HuH-7.5 (cell line): ENCODE measurements around the gene STX18.

ENCODE experiments used
- DNase-seq: peaks from one replicate; pipeline ENCODE4 v3.0.0; 2011; ENCODE audit warnings: low spot score

Gene STX18

GRCh38 chr4:4398430-4398829 is 143.4 kb downstream of the STX18 start:
- DNase-seq = no peak

GRCh38 chr4:4397441-4397819 is 144.4 kb downstream of the STX18 start:
- DNase-seq = no peak

GRCh38 chr4:4396628-4397440 is 145.0 kb downstream of the STX18 start:
- no peak for DNase-seq

DNA sequence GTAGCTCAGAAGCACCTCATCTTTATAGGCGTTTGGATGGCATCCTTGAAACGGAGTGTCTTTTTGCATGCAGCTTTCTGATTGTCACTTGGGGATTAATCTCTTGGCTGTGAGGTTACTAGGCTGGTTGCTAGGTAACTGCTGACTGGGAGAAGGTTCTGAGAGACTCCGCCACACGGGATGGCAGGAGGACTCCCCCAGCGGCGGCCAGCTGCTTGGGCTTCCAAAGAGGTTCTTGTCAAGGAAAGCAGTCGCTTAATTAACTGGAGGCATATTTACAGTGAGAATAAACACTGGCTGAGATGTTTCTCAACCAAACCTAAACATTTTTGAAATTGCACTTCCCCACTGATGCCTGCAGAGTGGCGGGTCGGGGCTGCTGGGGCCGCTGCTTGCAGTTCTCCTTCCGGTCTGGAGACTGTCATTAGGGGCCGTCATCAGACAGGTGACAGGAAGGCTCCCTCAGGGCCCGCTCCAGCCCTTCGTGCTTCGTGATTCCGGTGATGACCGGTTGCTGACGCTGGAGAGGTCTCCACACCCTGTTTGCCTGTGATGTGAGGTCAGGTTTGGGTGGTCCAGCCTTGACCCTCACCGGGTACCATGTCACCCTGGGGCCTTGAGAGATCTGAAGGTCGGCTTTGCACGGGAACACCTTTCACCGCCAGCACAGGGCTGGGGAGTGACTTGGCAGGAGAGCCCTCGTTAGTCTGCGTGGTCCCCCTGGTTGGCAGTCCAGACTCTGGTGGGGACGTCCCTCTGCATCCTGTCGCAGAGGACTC is 145.8 kb downstream of the STX18 start:
- DNase-seq = no peak

GRCh38 chr4:4395371-4395770 is 146.5 kb downstream of the STX18 start:
- DNase-seq = no peak

DNA sequence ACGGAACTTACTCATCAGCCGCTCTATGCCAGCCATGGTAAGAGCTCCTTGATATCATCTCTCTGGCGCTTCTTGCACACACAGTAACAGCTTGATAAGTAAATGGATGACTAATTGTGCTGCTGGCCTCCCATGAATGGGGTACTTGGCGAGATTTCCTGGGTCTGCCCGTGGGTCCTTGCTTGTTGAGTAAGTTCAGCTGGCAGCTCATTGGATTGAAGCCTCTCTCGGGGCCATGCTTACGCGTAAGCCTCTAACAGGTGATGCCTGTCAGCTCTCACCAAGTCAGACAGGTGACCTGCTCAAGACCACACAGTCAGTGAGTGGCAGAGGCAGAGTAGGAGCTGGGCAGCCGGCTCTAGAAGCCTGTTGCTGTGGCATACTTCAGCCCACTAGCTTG is 147.2 kb downstream of the STX18 start:
- no peak for DNase-seq

- DNase-seq = no peak
These were observed 149.2 kb downstream of the STX18 start for GRCh38 chr4:4392501-4393183.

- no peak for DNase-seq
These were observed 150.0 kb downstream of the STX18 start for GRCh38 chr4:4391866-4392265.

DNA sequence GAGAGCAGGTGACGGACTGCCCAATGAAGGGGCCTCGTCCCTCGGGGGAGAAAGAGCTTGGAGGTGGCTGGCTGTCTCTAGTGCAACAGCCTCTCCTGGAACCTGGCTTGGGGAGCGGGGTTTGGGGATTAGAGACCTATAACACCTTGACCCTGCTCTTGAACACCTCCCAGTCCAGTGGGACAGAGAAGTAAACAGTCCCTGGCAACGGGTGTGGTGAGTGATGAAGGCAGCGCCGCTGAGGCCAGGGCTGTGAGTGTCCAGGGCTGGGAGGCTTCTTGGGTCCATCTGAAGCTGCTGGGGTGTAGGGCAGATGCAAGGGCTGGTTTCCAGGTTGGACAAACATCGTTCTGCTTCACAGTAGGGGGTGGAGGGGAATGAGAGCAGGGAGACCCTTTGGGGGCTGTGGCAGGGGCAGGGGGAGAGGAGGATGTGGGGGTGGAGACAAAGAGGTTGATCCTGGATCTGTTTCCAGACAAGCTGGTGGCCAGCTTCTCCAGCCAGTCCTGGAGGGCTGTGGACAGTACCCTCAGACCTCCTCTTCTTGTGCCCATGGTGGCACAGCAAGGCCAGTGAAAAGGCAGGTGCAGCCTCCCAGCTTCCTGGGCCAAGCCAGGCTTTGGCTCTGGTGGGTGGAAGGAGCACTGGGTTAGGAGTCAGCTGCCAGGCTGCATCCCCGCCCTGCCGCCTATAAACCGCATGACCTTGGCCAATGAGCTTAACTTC is 151.2 kb downstream of the STX18 start:
- no peak for DNase-seq

DNA sequence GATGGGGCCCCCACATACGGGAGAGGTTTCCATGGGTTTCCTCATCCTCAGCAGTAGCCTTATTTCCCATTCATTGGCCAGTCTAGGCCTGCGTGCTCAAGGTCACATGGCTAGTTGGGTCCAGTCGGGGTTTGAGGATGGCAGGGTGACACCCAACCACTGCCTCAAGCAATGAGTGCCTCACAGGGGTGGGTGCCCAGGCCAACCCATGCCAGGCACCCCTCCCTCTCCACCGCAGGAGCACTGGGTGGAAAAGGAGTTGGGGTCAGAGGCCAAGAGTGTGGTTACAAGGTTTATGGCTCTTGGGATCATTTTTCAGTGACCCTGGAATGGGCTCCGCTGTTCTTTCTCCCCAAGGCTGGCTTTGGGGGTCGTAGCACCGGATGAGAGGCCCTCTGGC is 151.8 kb downstream of the STX18 start:
- DNase-seq = no peak

- no peak for DNase-seq
These were observed 152.8 kb downstream of the STX18 start for GRCh38 chr4:4388836-4389575.

DNA sequence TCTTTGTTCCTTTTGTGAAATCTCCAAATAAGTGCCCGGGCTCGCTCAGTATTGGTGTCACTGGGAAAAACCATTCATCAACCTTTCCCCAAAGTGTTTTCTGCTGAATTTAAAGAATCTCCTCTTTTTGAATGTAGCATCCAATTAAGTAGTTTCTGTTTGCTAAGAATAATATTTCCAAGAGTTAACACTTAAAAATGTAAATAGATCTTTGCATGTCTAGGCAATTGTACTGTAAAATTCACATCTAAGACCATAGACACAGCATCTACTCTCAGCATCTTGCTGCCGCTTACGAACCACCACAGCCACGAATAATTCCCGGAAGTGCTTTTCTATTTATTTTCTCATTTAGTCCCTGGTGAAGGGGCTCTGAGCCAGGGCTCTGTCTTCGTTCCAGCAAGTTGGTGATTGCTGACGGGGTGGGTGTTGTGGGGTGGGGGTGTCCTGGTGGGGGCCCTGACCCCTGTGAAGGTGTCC is 153.5 kb downstream of the STX18 start:
- DNase-seq = no peak

DNA sequence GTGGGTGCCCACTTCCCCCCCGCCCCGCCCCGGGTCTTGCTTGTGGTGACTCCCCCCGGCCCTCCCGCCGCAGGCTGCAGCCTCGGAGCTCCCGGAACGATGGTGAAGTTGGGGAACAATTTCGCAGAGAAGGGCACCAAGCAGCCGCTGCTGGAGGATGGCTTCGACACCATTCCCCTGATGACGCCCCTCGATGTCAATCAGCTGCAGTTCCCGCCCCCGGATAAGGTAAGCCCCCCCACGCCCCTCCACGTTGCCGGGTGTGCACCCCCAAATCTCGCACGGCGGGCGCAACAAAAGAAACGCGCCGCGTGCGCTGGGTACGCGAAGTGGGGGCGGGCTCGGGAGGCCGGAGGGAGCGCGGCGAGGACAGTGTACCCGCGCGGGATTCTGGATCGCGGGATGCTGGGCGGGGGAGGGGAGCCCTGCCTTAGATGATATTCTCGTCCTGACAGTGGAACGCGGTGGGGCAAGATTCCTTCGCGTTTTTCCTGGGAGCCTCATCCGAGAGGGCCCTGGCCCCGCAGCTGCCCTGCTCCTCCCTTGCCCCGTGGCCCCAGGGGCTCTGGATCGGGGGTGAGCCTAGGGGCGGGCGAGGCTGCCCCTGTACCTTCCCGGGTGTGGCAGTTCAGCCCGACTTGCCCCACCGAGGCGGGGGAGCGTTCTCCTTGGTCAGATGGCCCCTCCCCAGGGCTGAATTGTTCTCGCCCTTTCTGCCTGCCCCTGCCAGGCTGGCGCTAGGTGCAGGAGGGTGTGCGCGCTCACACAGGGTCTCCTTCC is 154.1 kb downstream of the STX18 start:
- DNase-seq = no peak

GRCh38 chr4:4386736-4387392 is 155.0 kb downstream of the STX18 start, which contains the start of gene NSG1:
Gene NSG1 (plus strand): TSS chr4:4387102. CDS start chr4:4387630, 528 bp downstream.
- DNase-seq = no peak

GRCh38 chr4:4386296-4386735 is 155.5 kb downstream of the STX18 start:
- no peak for DNase-seq

GRCh38 chr4:4385729-4386295 is 156.0 kb downstream of the STX18 start:
- DNase-seq = no peak

GRCh38 chr4:4384837-4385236 is 157.0 kb downstream of the STX18 start:
- DNase-seq = peak; percentile 50

- DNase-seq = no peak
These were observed 158.8 kb downstream of the STX18 start for GRCh38 chr4:4383085-4383484.

DNA sequence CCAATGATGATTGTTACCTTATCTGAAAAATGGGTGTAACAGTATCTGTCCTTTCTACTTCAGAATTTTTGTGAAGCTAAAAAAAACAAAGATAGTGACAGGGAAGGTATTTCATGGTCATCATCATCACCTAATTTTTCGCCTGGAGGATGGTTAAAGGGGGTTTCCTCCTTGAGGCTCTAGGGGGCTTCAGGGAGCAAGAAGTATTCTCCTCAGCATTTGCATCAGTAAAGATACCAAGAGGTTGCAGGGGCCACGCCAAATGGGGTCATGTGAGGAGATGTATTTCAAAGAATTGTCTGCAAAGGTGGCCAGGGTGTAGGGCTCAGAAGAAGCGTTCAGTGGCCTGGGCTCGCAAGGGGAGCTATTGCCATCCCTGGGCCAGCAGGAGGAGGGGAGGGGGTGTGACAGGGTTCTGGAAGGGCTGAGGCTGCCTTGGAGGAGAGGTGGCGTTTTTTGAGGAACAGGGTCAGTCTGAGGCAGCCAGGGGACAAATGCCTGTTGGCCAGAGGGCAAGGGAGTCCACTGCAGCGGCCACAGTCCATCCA is 162.2 kb downstream of the STX18 start:
- DNase-seq = no peak
